GM23338 (cell line): ENCODE results near the gene ETF1.

Experiments used
- CREB1 ChIP-seq: fragments of 250-450 bp; sonication (Bioruptor Pico); IDR thresholded peaks from 2 replicates; pipeline ENCODE4 v1.5.0; 2020; ENCODE audit warnings: low read depth, mild to moderate bottlenecking, moderate library complexity
- EZH2 ChIP-seq: fragments of 200-600 bp; sonication (generic); IDR thresholded peaks from one replicate; pipeline ENCODE4 v1.8.0; 2017; ENCODE audit warnings: antibody characterized with exemption, mild to moderate bottlenecking, low read depth; ENCODE audit not compliant: unreplicated experiment
- EZH2phosphoT487 ChIP-seq: fragments of 200-600 bp; sonication (generic); IDR thresholded peaks from one replicate; pipeline ENCODE4 v1.8.1; 2018; ENCODE audit warnings: antibody characterized with exemption; ENCODE audit not compliant: unreplicated experiment
- NANOG ChIP-seq: IDR thresholded peaks from 2 replicates; pipeline ENCODE4 v1.6.1; 2016; ENCODE audit warnings: antibody characterized with exemption, borderline replicate concordance
- POLR2AphosphoS5 ChIP-seq: IDR thresholded peaks from 2 replicates; pipeline ENCODE4 v1.6.1; 2016; ENCODE audit warnings: antibody characterized with exemption, low read depth
- ZNF114 ChIP-seq: fragments of 250-450 bp; sonication (Bioruptor Pico); IDR thresholded peaks from 2 replicates; pipeline ENCODE4 v1.5.0; 2020; ENCODE audit warnings: mild to moderate bottlenecking, moderate library complexity
- ZNF331 ChIP-seq: fragments of 250-450 bp; sonication (Bioruptor Pico); IDR thresholded peaks from 2 replicates; pipeline ENCODE4 v1.5.0; 2020; ENCODE audit warnings: low read depth, mild to moderate bottlenecking, moderate library complexity
- TF ChIP-seq, protein P1 (sequence below): IDR thresholded peaks from one replicate; pipeline ENCODE4 v1.6.1; 2018; ENCODE audit warnings: antibody characterized with exemption; ENCODE audit not compliant: unreplicated experiment
- TF ChIP-seq, protein P2 (sequence below), 2 experiments: fragments of 200-600 bp in 1 of 2; sonication (generic) in 1 of 2; conservative IDR thresholded peaks; 2 replicates each; pipeline versions ENCODE4 v1.5.1 to v1.6.1; 2016 to 2017; ENCODE audit warnings: antibody characterized with exemption in 2 of 2, low read depth in 2 of 2, mild to moderate bottlenecking in 2 of 2, moderate library complexity in 1 of 2
- TF ChIP-seq, protein P3 (sequence below): IDR thresholded peaks from 2 replicates; pipeline ENCODE4 v1.6.1; 2016; ENCODE audit warnings: antibody characterized with exemption
- TF ChIP-seq, protein P4 (sequence below): fragments of 250-450 bp; sonication (Bioruptor Pico); IDR thresholded peaks from 2 replicates; pipeline ENCODE4 v1.5.0; 2020; ENCODE audit warnings: mild to moderate bottlenecking, moderate library complexity

DNA sequence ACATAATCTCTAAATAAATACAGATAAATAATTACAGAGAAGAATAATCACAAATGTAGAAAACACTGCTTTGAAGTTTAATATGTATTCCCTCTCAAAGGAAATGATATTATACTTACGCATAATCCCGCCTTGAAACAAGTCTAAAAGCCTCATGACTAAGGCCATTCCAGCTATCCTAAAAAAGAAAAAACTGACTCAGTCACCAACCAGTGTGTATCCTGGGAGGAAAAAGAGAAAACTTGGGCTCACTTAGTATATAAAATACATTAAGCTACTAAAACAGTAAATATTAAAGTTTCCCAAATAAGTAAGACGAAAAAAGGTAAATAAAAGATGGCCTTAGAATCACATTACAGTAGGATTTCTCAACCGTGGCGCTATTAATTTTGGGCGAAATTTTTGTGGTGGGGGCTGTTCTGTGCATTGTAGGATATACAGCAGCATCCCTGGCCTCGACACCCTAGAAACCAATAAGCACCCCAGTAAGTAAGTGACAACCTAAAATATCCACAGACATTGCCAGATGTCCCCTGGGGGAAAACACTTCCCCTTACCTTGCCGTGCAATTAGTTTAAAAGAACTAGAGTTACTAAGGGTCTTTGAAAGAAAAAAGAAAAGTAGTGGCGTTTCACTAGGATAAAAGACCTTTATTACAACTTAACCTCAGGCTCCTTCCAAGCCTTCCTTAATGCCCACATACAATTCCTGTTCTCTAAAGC lies 31.1 kb upstream of the ETF1 start:
- TF ChIP-seq POLR2AphosphoS5 (no peak), EZH2phosphoT487 (no peak), EZH2 (no peak), CREB1 (no peak), NANOG (no peak), ZNF331 (no peak), ZNF114 (CRISPR knock-in tag) (no peak)
- TF ChIP-seq, protein P1, sequence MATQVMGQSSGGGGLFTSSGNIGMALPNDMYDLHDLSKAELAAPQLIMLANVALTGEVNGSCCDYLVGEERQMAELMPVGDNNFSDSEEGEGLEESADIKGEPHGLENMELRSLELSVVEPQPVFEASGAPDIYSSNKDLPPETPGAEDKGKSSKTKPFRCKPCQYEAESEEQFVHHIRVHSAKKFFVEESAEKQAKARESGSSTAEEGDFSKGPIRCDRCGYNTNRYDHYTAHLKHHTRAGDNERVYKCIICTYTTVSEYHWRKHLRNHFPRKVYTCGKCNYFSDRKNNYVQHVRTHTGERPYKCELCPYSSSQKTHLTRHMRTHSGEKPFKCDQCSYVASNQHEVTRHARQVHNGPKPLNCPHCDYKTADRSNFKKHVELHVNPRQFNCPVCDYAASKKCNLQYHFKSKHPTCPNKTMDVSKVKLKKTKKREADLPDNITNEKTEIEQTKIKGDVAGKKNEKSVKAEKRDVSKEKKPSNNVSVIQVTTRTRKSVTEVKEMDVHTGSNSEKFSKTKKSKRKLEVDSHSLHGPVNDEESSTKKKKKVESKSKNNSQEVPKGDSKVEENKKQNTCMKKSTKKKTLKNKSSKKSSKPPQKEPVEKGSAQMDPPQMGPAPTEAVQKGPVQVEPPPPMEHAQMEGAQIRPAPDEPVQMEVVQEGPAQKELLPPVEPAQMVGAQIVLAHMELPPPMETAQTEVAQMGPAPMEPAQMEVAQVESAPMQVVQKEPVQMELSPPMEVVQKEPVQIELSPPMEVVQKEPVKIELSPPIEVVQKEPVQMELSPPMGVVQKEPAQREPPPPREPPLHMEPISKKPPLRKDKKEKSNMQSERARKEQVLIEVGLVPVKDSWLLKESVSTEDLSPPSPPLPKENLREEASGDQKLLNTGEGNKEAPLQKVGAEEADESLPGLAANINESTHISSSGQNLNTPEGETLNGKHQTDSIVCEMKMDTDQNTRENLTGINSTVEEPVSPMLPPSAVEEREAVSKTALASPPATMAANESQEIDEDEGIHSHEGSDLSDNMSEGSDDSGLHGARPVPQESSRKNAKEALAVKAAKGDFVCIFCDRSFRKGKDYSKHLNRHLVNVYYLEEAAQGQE, result no peak
- TF ChIP-seq, protein P2, sequence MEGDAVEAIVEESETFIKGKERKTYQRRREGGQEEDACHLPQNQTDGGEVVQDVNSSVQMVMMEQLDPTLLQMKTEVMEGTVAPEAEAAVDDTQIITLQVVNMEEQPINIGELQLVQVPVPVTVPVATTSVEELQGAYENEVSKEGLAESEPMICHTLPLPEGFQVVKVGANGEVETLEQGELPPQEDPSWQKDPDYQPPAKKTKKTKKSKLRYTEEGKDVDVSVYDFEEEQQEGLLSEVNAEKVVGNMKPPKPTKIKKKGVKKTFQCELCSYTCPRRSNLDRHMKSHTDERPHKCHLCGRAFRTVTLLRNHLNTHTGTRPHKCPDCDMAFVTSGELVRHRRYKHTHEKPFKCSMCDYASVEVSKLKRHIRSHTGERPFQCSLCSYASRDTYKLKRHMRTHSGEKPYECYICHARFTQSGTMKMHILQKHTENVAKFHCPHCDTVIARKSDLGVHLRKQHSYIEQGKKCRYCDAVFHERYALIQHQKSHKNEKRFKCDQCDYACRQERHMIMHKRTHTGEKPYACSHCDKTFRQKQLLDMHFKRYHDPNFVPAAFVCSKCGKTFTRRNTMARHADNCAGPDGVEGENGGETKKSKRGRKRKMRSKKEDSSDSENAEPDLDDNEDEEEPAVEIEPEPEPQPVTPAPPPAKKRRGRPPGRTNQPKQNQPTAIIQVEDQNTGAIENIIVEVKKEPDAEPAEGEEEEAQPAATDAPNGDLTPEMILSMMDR (conservative IDR thresholded peaks at IDR 0.05; ENCODE audit: low read depth in 2 of 2), result no peak
- TF ChIP-seq, protein P3, sequence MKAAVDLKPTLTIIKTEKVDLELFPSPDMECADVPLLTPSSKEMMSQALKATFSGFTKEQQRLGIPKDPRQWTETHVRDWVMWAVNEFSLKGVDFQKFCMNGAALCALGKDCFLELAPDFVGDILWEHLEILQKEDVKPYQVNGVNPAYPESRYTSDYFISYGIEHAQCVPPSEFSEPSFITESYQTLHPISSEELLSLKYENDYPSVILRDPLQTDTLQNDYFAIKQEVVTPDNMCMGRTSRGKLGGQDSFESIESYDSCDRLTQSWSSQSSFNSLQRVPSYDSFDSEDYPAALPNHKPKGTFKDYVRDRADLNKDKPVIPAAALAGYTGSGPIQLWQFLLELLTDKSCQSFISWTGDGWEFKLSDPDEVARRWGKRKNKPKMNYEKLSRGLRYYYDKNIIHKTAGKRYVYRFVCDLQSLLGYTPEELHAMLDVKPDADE, result no peak
- TF ChIP-seq, protein P4, sequence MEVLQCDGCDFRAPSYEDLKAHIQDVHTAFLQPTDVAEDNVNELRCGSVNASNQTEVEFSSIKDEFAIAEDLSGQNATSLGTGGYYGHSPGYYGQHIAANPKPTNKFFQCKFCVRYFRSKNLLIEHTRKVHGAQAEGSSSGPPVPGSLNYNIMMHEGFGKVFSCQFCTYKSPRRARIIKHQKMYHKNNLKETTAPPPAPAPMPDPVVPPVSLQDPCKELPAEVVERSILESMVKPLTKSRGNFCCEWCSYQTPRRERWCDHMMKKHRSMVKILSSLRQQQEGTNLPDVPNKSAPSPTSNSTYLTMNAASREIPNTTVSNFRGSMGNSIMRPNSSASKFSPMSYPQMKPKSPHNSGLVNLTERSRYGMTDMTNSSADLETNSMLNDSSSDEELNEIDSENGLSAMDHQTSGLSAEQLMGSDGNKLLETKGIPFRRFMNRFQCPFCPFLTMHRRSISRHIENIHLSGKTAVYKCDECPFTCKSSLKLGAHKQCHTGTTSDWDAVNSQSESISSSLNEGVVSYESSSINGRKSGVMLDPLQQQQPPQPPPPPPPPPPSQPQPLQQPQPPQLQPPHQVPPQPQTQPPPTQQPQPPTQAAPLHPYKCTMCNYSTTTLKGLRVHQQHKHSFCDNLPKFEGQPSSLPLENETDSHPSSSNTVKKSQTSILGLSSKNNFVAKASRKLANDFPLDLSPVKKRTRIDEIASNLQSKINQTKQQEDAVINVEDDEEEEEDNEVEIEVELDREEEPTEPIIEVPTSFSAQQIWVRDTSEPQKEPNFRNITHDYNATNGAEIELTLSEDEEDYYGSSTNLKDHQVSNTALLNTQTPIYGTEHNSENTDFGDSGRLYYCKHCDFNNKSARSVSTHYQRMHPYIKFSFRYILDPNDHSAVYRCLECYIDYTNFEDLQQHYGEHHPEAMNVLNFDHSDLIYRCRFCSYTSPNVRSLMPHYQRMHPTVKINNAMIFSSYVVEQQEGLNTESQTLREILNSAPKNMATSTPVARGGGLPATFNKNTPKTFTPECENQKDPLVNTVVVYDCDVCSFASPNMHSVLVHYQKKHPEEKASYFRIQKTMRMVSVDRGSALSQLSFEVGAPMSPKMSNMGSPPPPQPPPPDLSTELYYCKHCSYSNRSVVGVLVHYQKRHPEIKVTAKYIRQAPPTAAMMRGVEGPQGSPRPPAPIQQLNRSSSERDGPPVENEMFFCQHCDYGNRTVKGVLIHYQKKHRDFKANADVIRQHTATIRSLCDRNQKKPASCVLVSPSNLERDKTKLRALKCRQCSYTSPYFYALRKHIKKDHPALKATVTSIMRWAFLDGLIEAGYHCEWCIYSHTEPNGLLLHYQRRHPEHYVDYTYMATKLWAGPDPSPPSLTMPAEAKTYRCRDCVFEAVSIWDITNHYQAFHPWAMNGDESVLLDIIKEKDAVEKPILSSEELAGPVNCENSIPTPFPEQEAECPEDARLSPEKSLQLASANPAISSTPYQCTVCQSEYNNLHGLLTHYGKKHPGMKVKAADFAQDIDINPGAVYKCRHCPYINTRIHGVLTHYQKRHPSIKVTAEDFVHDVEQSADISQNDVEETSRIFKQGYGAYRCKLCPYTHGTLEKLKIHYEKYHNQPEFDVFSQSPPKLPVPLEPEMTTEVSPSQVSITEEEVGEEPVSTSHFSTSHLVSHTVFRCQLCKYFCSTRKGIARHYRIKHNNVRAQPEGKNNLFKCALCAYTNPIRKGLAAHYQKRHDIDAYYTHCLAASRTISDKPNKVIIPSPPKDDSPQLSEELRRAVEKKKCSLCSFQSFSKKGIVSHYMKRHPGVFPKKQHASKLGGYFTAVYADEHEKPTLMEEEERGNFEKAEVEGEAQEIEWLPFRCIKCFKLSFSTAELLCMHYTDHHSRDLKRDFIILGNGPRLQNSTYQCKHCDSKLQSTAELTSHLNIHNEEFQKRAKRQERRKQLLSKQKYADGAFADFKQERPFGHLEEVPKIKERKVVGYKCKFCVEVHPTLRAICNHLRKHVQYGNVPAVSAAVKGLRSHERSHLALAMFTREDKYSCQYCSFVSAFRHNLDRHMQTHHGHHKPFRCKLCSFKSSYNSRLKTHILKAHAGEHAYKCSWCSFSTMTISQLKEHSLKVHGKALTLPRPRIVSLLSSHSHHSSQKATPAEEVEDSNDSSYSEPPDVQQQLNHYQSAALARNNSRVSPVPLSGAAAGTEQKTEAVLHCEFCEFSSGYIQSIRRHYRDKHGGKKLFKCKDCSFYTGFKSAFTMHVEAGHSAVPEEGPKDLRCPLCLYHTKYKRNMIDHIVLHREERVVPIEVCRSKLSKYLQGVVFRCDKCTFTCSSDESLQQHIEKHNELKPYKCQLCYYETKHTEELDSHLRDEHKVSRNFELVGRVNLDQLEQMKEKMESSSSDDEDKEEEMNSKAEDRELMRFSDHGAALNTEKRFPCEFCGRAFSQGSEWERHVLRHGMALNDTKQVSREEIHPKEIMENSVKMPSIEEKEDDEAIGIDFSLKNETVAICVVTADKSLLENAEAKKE (CRISPR knock-in tag), result no peak
